Activated naive CD4-positive, alpha-beta T cell treated with anti-CD3 and anti-CD28 coated beads for 36 hours (primary cell): ENCODE data around the gene RHBDL2. TPM values are rescaled to one million over a fixed set of nuclear protein-coding genes. Genes with fewer than 3 reads are reported as not detected.

ENCODE experiments used
- CTCF ChIA-PET: fragments of 350-600 bp; sonication (Branson Sonifier 250); formaldehyde crosslinking; loops from one replicate; lab custom pipeline; 2021; ENCODE audit warnings: antibody characterized with exemption; lab: Charles Lee
- DNase-seq: peaks from one replicate; pipeline ENCODE4 v3.0.0-alpha.2; 2020
- H3K27ac Mint-ChIP-seq: one replicate; pipeline ENCODE4 v1.8.0; 2021; ENCODE audit warnings: mild to moderate bottlenecking, mixed read lengths
- H3K27me3 Mint-ChIP-seq: one replicate; pipeline ENCODE4 v1.8.0; 2021; ENCODE audit warnings: low read depth, mixed read lengths
- H3K36me3 Mint-ChIP-seq: one replicate; pipeline ENCODE4 v1.8.0; 2021; ENCODE audit warnings: low read depth, mixed read lengths
- H3K4me1 Mint-ChIP-seq: one replicate; pipeline ENCODE4 v1.8.0; 2021; ENCODE audit warnings: low read depth, mixed read lengths
- H3K4me3 Mint-ChIP-seq: one replicate; pipeline ENCODE4 v1.8.0; 2021; ENCODE audit warnings: mild to moderate bottlenecking, moderate library complexity, mixed read lengths
- H3K9me3 Mint-ChIP-seq: one replicate; pipeline ENCODE4 v1.8.0; 2021; ENCODE audit warnings: mixed read lengths
- intact Hi-C: fragments of 100-400 bp; cut with micrococcal nuclease; formaldehyde crosslinking; loops from one replicate; pipeline ENCODE4 v1.15.1; 2023
- total RNA-seq, 2 experiments: library from RNA; stranded (reverse); gene quantifications; one replicate each; pipeline ENCODE4 v1.2.3, GENCODE V29; 2021

RHBDL2 gene
- total RNA-seq, 2 experiments from 2014 or later, result not detected

DNA sequence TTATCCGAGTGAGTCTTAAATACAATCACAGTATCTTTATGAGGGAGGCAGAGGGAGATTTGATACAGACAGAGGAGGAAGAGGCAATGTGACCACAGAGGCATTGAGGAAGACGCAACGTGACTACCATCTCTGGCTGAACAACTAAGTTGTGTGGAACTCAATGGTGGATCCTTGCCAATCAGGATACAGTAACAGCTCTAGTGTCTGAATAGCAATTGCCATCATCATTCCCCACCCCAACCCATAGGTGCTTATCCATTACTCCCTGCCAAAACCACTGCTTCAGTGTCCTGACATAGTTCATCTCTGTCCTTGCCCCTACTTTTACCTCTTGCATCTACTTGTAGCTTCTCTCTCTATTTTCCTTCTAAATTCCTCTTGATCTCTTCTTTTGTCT is 20.5 kb upstream of the RHBDL2 start:
- intact Hi-C loops, result no loop called here
- Mint-ChIP-seq H3K27ac (no peak overlapping the region), H3K4me3 (no peak overlapping the region), H3K27me3 (no peaks in the 10 kb centered on the region), H3K9me3 (no peaks in the 10 kb centered on the region), H3K36me3 (no peaks in the 10 kb centered on the region), H3K4me1 (peaks cover 3% of the 10 kb centered on the region)
- CTCF ChIA-PET, result interaction anchor here (0.6 kb wide), 1 partner anchor 29 kb away, joined by 6 read pairs; no protein-coding TSS in a partner anchor
- no peak for DNase-seq

DNA sequence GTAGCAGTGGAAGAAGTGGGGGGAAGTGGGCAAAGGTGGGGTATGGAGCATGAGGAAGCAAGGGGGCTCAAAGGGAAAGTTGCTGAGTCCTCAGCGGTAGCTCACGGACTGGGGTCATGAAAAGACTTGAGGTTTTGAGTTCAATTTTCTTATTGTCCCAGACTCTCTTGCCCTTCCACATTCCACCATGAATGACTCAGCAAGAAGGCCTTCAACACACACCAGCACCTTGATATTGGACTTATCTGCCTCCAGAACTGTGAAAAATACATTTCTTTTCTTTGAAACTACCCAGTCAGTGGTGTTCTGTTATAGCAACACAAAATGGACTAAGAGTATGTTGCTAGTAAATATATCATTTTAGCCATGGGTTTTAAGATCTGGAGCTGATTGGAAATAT is 17.3 kb upstream of the RHBDL2 start:
- Mint-ChIP-seq H3K4me3 (no peak overlapping the region), H3K4me1 (peaks cover 2% of the 10 kb centered on the region), H3K27me3 (no peaks in the 10 kb centered on the region), H3K27ac (no peak overlapping the region), H3K36me3 (no peaks in the 10 kb centered on the region), H3K9me3 (no peaks in the 10 kb centered on the region)
- DNase-seq, result no peak
- intact Hi-C loops, result no loop called here
- CTCF ChIA-PET, result interaction anchor here (0.6 kb wide), 2 partner anchors 9 to 1046 kb away, joined by 3 to 4 read pairs; no protein-coding TSS in a partner anchor

DNA sequence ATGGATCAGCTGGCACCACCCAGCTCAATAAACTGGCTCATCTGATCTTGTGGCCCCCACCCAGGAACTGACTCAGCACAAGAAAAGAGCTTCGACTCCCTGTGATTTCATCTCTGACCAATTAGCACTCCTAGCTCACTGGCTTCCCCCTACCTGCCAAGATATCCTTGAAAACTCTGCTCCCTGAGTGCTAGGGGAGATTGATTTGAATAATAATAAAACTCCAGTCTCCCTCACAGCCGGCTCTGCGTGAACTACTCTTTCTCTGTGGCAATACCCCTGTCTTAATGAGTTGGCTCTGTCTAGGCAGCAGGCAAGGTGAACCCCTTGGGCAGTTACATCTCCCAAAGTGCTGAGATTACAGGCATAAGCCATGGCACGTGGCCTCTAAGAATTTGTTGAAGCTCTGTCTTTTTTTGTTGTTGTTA is 11.8 kb upstream of the RHBDL2 start:
- no peak overlapping the region for H3K27ac Mint-ChIP-seq
- CTCF ChIA-PET, result no interaction called here
- no peaks in the 10 kb centered on the region for H3K9me3 Mint-ChIP-seq
- H3K4me1 Mint-ChIP-seq, result peaks cover 8% of the 10 kb centered on the region
- DNase-seq, result peak; percentile 5
- H3K36me3 Mint-ChIP-seq, result no peaks in the 10 kb centered on the region
- intact Hi-C loops, result no loop called here
- no peaks in the 10 kb centered on the region for H3K27me3 Mint-ChIP-seq
- no peak overlapping the region for H3K4me3 Mint-ChIP-seq

DNA sequence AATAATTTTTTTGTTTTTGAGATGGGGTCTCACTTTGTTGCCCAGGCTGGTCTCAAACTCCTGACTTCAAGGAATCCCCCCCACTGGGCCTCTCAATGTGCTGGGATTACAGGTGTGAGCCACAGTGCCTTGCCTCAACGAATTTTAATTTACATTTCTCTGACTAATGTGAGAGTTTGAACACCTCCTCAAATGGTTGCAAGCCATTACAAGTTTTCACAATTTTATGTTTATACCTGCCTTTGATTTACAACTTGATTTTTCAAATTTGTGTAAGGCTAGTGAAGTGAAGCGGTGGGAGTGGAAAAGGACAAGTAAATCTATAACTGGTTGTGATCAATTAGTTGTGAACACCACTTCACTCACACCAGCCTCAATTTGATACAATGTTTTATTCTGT is 8.9 kb upstream of the RHBDL2 start:
- no peak for DNase-seq
- Mint-ChIP-seq H3K27me3 (no peaks in the 10 kb centered on the region), H3K9me3 (no peaks in the 10 kb centered on the region), H3K4me1 (peaks cover 8% of the 10 kb centered on the region), H3K4me3 (no peak overlapping the region), H3K27ac (no peak overlapping the region), H3K36me3 (no peaks in the 10 kb centered on the region)
- intact Hi-C loops, result no loop called here
- CTCF ChIA-PET, result interaction anchor here (0.7 kb wide), 1 partner anchor 9 kb away, joined by 4 read pairs; no protein-coding TSS in a partner anchor

DNA sequence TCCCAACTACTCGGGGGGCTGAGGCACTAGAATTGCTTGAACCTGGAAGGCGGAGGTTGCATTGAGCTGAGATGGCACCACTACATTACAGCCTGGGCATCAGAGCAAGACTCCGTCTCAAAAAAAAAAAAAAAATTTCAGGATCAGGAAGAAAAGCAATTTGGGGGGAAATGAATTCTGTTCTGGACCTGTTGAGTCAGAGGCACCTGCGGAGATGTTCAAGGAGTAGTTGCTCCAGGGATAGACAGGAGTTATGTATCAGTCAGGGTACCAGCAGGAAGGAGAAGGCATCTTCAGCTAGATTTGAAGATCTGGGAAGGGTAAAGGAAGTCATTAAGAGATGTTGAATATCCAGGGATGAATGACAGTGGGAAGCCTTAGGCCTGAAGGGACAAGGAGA is 2.9 kb upstream of the RHBDL2 start:
- no peak overlapping the region for H3K4me3 Mint-ChIP-seq
- intact Hi-C loops, result no loop called here
- no peaks in the 10 kb centered on the region for H3K27me3 Mint-ChIP-seq
- no peak for DNase-seq
- H3K27ac Mint-ChIP-seq, result no peak overlapping the region
- no peaks in the 10 kb centered on the region for H3K4me1 Mint-ChIP-seq
- CTCF ChIA-PET, result no interaction called here
- H3K36me3 Mint-ChIP-seq, result no peaks in the 10 kb centered on the region
- no peaks in the 10 kb centered on the region for H3K9me3 Mint-ChIP-seq

DNA sequence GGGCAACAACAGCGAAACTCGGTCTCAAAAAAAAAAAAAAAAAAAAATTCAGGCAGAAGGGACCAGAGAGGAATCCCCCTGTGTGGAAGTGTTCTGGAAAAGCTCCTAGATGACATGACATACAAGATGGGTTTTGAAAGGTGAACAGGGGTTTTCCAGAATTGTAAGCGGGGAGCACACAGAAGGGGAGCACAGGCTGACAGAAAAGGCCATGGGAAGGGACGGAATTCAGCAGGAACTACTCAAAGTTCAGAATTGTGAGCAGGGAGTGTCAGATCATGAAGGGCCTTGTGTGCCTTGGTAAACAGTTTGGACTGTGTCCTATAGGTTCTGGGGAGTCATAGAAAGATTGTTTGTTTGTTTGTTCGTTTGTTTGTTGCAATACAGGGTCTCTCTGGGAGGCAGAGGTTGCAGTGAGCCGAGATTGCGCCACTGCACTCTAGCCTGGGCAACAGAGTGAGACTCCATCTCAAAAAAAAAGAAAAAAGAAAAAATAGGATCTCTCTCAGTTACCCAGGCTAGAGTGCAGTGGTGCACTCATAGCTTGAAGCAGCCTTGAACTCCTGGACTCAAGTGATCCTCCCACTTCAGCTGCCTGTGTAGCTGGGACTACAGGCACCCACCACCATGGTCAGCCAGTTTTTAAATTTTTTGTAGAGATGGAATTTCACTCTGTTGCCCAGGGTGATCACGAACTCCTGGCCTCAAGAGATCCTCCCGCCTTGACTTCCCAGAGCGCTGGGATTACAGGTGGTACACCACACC is 1.2 kb upstream of the RHBDL2 start:
- CTCF ChIA-PET, result interaction anchor here (0.7 kb wide), 1 partner anchor 22 kb away, joined by 9 read pairs; no protein-coding TSS in a partner anchor
- intact Hi-C loops, result no loop called here
- Mint-ChIP-seq H3K27ac (no peak overlapping the region), H3K27me3 (no peaks in the 10 kb centered on the region), H3K9me3 (no peaks in the 10 kb centered on the region), H3K4me3 (no peak overlapping the region), H3K4me1 (no peaks in the 10 kb centered on the region), H3K36me3 (no peaks in the 10 kb centered on the region)
- DNase-seq, result no peak

DNA sequence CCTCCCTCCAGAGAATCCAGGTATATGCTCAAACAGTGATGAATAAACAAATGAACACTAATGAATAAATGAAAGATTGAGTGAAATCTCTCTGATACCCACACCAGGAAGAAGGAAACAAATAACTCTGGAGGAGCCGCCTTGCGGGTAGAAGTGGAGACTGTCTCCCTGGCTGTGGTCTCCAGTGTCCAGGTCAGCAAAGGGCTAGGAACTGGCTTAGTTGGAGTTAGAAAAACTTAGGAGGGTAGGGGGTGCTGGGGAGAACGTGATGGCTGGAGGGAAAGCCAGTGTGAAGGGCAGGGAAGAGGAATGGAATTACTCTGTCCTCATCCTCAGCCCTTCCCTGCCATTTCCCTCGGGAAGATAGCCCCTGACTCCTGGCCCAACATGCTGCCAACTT is 537 bp downstream of the RHBDL2 start:
- Mint-ChIP-seq H3K36me3 (no peaks in the 10 kb centered on the region), H3K4me3 (no peak overlapping the region), H3K9me3 (no peaks in the 10 kb centered on the region), H3K27ac (no peak overlapping the region), H3K27me3 (no peaks in the 10 kb centered on the region), H3K4me1 (no peaks in the 10 kb centered on the region)
- CTCF ChIA-PET, result no interaction called here
- no peak for DNase-seq
- intact Hi-C loops, result no loop called here

DNA sequence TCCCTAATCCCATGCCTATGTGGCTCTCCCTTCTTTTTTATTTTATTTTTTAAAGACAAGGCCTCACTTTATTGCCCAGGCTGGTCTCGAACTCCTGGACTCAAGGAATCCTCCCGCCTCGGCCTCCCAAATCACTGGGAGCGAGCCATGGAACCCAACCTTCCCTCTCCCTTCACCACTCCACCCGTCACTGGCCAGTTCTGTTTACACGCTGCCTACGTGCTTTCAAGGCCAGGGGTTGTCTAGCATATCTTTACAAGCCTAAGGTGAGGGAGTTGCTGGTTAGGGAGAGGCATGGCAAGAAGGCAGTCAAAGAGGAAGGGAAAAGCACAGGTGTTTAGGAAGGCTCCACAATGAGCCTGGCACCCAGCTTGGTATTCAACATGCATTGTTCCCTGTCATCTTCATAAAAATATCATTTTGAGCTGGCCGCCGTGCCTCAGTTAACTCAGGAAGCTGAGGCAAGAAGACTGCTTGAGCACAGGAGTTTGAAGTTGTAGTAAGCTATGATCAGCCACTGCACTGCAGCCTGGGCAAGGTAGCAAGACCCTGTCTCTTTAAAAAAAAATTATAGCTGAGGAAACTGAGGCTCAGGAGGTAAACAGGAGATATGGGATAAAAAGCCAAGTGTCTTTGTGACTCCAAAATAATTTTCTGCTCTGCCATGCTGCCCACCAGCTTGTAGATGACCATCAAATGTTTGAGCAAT is 1.1 kb downstream of the RHBDL2 start:
- no peaks in the 10 kb centered on the region for H3K27me3 Mint-ChIP-seq
- H3K36me3 Mint-ChIP-seq, result no peaks in the 10 kb centered on the region
- CTCF ChIA-PET, result no interaction called here
- DNase-seq, result no peak
- intact Hi-C loops, result no loop called here
- H3K4me1 Mint-ChIP-seq, result no peaks in the 10 kb centered on the region
- no peak overlapping the region for H3K27ac Mint-ChIP-seq
- no peak overlapping the region for H3K4me3 Mint-ChIP-seq
- no peaks in the 10 kb centered on the region for H3K9me3 Mint-ChIP-seq

DNA sequence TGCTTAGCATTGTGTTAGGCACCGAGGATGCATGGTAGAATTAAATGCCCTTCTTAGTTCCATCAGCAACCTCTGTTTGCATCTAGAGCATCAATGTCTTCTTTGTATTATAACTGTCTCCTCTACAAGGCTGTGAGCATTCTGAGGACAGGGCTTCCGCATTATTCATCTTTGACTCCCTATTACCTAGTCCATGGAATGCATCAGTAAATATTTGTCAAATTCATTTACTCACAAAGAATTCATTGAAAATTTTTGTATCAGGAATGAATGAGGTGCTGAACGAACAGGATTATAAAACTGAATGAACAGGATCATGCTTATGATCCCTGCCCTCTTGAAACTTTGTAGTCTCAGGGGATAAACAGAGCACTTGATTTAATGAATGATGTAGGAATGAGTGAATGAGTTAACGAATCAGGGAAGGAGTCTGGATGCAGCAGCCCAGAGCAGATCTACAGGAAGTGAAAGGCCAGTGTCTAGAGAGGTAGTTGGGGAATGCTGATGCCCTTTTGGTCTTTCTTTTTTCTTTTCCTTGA is 2.8 kb downstream of the RHBDL2 start:
- Mint-ChIP-seq H3K27ac (no peak overlapping the region), H3K4me1 (no peaks in the 10 kb centered on the region), H3K36me3 (no peaks in the 10 kb centered on the region), H3K4me3 (no peak overlapping the region), H3K9me3 (no peaks in the 10 kb centered on the region), H3K27me3 (no peaks in the 10 kb centered on the region)
- CTCF ChIA-PET, result no interaction called here
- intact Hi-C loops, result no loop called here
- no peak for DNase-seq

DNA sequence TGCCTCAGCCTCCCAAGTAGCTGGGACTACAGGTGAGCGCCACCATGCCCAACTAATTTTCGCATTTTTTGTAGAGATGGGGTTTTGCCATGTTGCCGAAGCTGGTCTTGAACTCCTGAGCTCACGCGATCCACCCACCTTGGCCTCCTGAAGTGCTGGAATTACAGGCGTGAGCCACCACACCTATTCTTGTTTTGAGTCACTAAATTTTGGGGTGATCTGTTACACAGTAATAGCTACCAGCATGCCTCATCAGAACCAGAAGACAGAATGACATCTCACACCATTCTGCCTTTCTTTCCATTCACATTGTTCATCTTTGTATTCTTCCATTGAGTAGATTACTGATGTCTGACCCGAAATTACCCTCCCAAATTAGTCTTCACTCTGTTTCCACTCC is 9.1 kb downstream of the RHBDL2 start:
- H3K27ac Mint-ChIP-seq, result no peak overlapping the region
- intact Hi-C loops, result no loop called here

DNA sequence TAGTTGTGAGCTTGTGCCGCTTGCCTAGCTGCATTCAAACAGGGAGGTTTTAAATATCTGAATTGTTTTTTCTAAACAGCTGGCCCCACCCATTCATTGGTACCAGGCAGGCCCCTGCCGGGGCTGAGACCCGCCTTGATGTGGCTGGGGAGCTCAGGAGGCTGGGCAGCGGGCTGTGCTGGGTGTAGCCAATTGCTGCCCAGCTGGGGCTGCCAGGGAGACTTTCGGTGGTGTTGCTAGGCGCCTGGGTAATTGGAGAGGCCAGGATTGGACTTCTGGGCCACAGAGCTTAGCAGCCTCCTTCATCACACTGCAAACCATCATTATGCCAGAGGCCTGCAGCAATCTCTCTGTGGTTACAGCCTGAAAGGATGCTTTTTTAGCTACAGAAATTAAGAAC is 12.2 kb downstream of the RHBDL2 start:
- CTCF ChIA-PET, result interaction anchor here (0.6 to 1.0 kb wide), 2 partner anchors 47 to 55 kb away, joined by 3 read pairs; no protein-coding TSS in a partner anchor

More for the DNA sequence above, 9.1 kb downstream of the RHBDL2 start:
- H3K36me3 Mint-ChIP-seq, result no peaks in the 10 kb centered on the region
- H3K4me3 Mint-ChIP-seq, result no peak overlapping the region
- no peaks in the 10 kb centered on the region for H3K9me3 Mint-ChIP-seq
- CTCF ChIA-PET, result no interaction called here
- H3K27me3 Mint-ChIP-seq, result no peaks in the 10 kb centered on the region
- no peaks in the 10 kb centered on the region for H3K4me1 Mint-ChIP-seq
- DNase-seq, result no peak

DNA sequence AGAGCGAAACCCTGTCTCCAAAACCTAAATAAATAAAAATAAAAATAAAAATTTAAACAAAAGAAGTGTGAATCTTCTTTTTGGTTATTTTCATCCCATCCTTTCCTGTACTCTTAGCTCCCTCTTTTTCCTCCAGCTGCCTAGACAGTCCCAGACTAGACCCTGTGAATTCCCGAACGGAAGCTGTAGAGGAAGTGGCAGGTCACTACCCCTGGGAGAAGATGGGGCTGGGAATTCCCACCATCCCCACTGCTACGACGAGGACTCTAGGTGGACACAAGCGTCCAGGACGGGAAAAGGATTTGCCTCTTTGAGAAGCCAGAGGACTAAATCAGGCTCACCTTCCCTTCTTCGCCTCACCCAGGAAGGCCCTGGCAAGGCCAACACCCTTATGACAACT is 12.6 kb downstream of the RHBDL2 start:
- CTCF ChIA-PET, result no interaction called here
- no peaks in the 10 kb centered on the region for H3K27me3 Mint-ChIP-seq
- H3K4me3 Mint-ChIP-seq, result no peak overlapping the region
- no peaks in the 10 kb centered on the region for H3K36me3 Mint-ChIP-seq
- no peak overlapping the region for H3K27ac Mint-ChIP-seq
- no peak for DNase-seq
- H3K9me3 Mint-ChIP-seq, result no peaks in the 10 kb centered on the region
- no peaks in the 10 kb centered on the region for H3K4me1 Mint-ChIP-seq
- intact Hi-C loops, result no loop called here

More for the DNA sequence above, 12.2 kb downstream of the RHBDL2 start:
- DNase-seq, result no peak
- no peak overlapping the region for H3K4me3 Mint-ChIP-seq
- H3K4me1 Mint-ChIP-seq, result no peaks in the 10 kb centered on the region
- H3K27ac Mint-ChIP-seq, result no peak overlapping the region
- intact Hi-C loops, result no loop called here
- H3K36me3 Mint-ChIP-seq, result no peaks in the 10 kb centered on the region
- no peaks in the 10 kb centered on the region for H3K27me3 Mint-ChIP-seq
- H3K9me3 Mint-ChIP-seq, result no peaks in the 10 kb centered on the region
